Testis (tissue), 2 donors: ENCODE results near the gene RPL28.

Experiments
- CTCF ChIP-seq, 3 experiments: fragments of 450-650 bp in 2 of 3; fragments of 200-600 bp in 1 of 3; sonication (generic) in 1 of 3; IDR thresholded peaks; one replicate each; pipeline ENCODE4 v1.5.1; 2016 to 2019; ENCODE audit warnings: antibody characterized with exemption in 3 of 3, mild to moderate bottlenecking in 2 of 3, moderate library complexity in 1 of 3
- POLR2A ChIP-seq: fragments of 450-650 bp; IDR thresholded peaks from one replicate; pipeline ENCODE4 v1.6.1; 2017; ENCODE audit warnings: antibody characterized with exemption, mild to moderate bottlenecking, moderate library complexity

- TF ChIP-seq CTCF (IDR thresholded peaks at IDR 0.05) (no peak), POLR2A (no peak)
These were observed 23.4 kb upstream of the RPL28 start for GRCh38 chr19:55362174-55362989.
